IMR-90 (cell line): ENCODE results near the gene CUX1. TPM values are rescaled to one million over a fixed set of nuclear protein-coding genes. Genes with fewer than 3 reads are reported as not detected.

Source experiments
- ATAC-seq: fragments of 200-7000 bp; cut with Tn5 transposase; 2 replicates; pipeline ENCODE4 v1.9.1; 2020; ENCODE audit warnings: low read depth, mild to moderate bottlenecking, moderate library complexity
- BruUV-seq: library from RNA; stranded (reverse); fragments of 400-500 nt; replicated peaks from 2 replicates; lab custom pipeline; 2021; lab: Mats Ljungman, UMichigan
- CTCF ChIA-PET: fragments of 300-600 bp; formaldehyde crosslinking; extraction: SDS; loops from one replicate; lab custom pipeline; 2021; ENCODE audit warnings: antibody characterized with exemption; lab: Yijun Ruan, JAX
- POLR2A ChIA-PET: fragments of 300-600 bp; sonication (Branson Sonifier 250); formaldehyde crosslinking; loops from one replicate; lab custom pipeline; 2022; ENCODE audit warnings: antibody characterized with exemption; ENCODE audit not compliant: unreplicated experiment; lab: Charles Lee
- DNase-seq: peaks from one replicate; pipeline ENCODE4 v3.0.0; 2013
- H2AFZ ChIP-seq: replicated peaks from 2 replicates; pipeline ENCODE3; 2013; ENCODE audit warnings: low read length, mild to moderate bottlenecking; ENCODE audit not compliant: poor library complexity
- H2AK5ac ChIP-seq: 2 replicates; pipeline ENCODE4 v1.6.1; 2013; ENCODE audit warnings: low read depth, low read length, inconsistent platforms
- H2AK9ac ChIP-seq: replicated peaks from 2 replicates; pipeline ENCODE3; 2013; ENCODE audit warnings: mild to moderate bottlenecking, low read depth, low read length, moderate library complexity; ENCODE audit not compliant: poor library complexity
- H2BK120ac ChIP-seq: 2 replicates; pipeline ENCODE4 v1.6.1; 2013; ENCODE audit warnings: low read depth, low read length, inconsistent platforms
- H2BK15ac ChIP-seq: 3 replicates; pipeline ENCODE4 v1.6.1; 2013; ENCODE audit warnings: low read depth, low read length, inconsistent platforms
- H2BK20ac ChIP-seq: 2 replicates; pipeline ENCODE4 v1.6.1; 2013; ENCODE audit warnings: low read depth, mild to moderate bottlenecking, inconsistent platforms, low read length, moderate library complexity
- H2BK5ac ChIP-seq: 2 replicates; pipeline ENCODE4 v1.6.1; 2013; ENCODE audit warnings: mild to moderate bottlenecking, low read depth, low read length, inconsistent platforms; ENCODE audit not compliant: poor library complexity, severe bottlenecking
- H3K14ac ChIP-seq: replicated peaks from 2 replicates; pipeline ENCODE4 v1.6.1; 2013; ENCODE audit warnings: low read depth, low read length, inconsistent platforms
- H3K18ac ChIP-seq: 2 replicates; pipeline ENCODE4 v1.6.1; 2013; ENCODE audit warnings: low read depth, low read length, control low read depth
- H3K23ac ChIP-seq: 2 replicates; pipeline ENCODE4 v1.6.1; 2013; ENCODE audit warnings: low read depth, low read length, inconsistent platforms
- H3K27ac ChIP-seq: 2 replicates; pipeline ENCODE4 v1.5.1; 2013; ENCODE audit warnings: mild to moderate bottlenecking, control low read depth, low read length; ENCODE audit not compliant: insufficient read depth
- H3K27me3 ChIP-seq: 2 replicates; pipeline ENCODE4 v1.6.1; 2013; ENCODE audit warnings: low read length; ENCODE audit not compliant: control insufficient read depth, insufficient read depth
- H3K36me3 ChIP-seq: 2 replicates; pipeline ENCODE4 v1.6.1; 2013; ENCODE audit warnings: low read length, mixed read lengths; ENCODE audit not compliant: control insufficient read depth, insufficient read depth
- H3K4ac ChIP-seq: 2 replicates; pipeline ENCODE4 v1.6.1; 2013; ENCODE audit warnings: low read depth, low read length, inconsistent platforms
- H3K4me1 ChIP-seq: 2 replicates; pipeline ENCODE4 v1.6.1; 2013; ENCODE audit warnings: low read length, mixed read lengths; ENCODE audit not compliant: control insufficient read depth, insufficient read depth
- H3K4me2 ChIP-seq: 2 replicates; pipeline ENCODE4 v1.6.1; 2013; ENCODE audit warnings: low read depth, mild to moderate bottlenecking, control low read depth, low read length, moderate library complexity
- H3K4me3 ChIP-seq: 2 replicates; pipeline ENCODE4 v1.5.1; 2013; ENCODE audit warnings: low read depth, mild to moderate bottlenecking, control low read depth, low read length, moderate library complexity; ENCODE audit not compliant: insufficient read depth
- H3K56ac ChIP-seq: 2 replicates; pipeline ENCODE4 v1.6.1; 2013; ENCODE audit warnings: low read length, inconsistent platforms; ENCODE audit not compliant: insufficient read depth; ENCODE audit errors: extremely low read depth
- H3K79me1 ChIP-seq, 2 experiments: 2 replicates each; pipeline ENCODE4 v1.6.1; 2013; ENCODE audit warnings: low read length in 2 of 2, inconsistent platforms in 1 of 2, low read depth in 1 of 2
- H3K9ac ChIP-seq: 2 replicates; pipeline ENCODE4 v1.6.1; 2013; ENCODE audit warnings: low read depth, low read length, control low read depth
- H3K9me1 ChIP-seq: 2 replicates; pipeline ENCODE4 v1.6.1; 2013; ENCODE audit warnings: low read length, inconsistent platforms; ENCODE audit not compliant: insufficient read depth
- H3K9me3 ChIP-seq: 2 replicates; pipeline ENCODE4 v1.6.1; 2013; ENCODE audit warnings: low read length; ENCODE audit not compliant: control insufficient read depth, insufficient read depth
- H4K20me1 ChIP-seq: 2 replicates; pipeline ENCODE4 v1.6.1; 2013; ENCODE audit warnings: low read length, inconsistent platforms; ENCODE audit not compliant: insufficient read depth
- H4K5ac ChIP-seq: 2 replicates; pipeline ENCODE4 v1.6.1; 2013; ENCODE audit warnings: mild to moderate bottlenecking, low read depth, low read length, control low read depth
- H4K8ac ChIP-seq, 2 experiments: 2 replicates each; pipeline ENCODE4 v1.6.1; 2013; ENCODE audit warnings: low read depth in 2 of 2, low read length in 2 of 2, control low read depth in 1 of 2, inconsistent platforms in 1 of 2
- H4K91ac ChIP-seq: 2 replicates; pipeline ENCODE4 v1.6.1; 2013; ENCODE audit warnings: low read depth, low read length, inconsistent platforms; ENCODE audit not compliant: insufficient read depth
- MAFK ChIP-seq: IDR thresholded peaks from 2 replicates; pipeline ENCODE4 v1.6.1; 2012; ENCODE audit warnings: low read depth, low read length, improper control_type of control experiment
- MAZ ChIP-seq: IDR thresholded peaks from 2 replicates; pipeline ENCODE4 v1.6.1; 2012; ENCODE audit warnings: low read depth, mild to moderate bottlenecking, low read length, improper control_type of control experiment, moderate library complexity, borderline replicate concordance
- NFE2L2 ChIP-seq: fragments of 150-350 bp; IDR thresholded peaks from 2 replicates; pipeline ENCODE4 v1.6.1; 2016; ENCODE audit warnings: low read depth, mild to moderate bottlenecking, low read length
- RAD21 ChIP-seq: IDR thresholded peaks from 2 replicates; pipeline ENCODE4 v1.6.1; 2012; ENCODE audit warnings: low read length, improper control_type of control experiment
- WGBS, 2 experiments: methylation state at CpG; one replicate each; pipeline versions ENCODE4 v1.1.5 to v1.1.7; 2013; ENCODE audit warnings: missing lambda C conversion rate in 2 of 2; ENCODE audit not compliant: insufficient read length in 1 of 2; ENCODE audit errors: extremely low coverage in 2 of 2; 5-methylcytosine and 5-hydroxymethylcytosine counted together
- dilution Hi-C: fragments of 300-500 bp; cut with HindIII; formaldehyde crosslinking; loops from one replicate; pipeline ENCODE4 v1.14.3; 2018; ENCODE audit warnings: low sequenced_read_pairs; ENCODE audit not compliant: unreplicated experiment
- in situ Hi-C: fragments of 300-500 bp; cut with MboI; formaldehyde crosslinking; loops from 3 replicates; pipeline ENCODE4 v1.14.3; 2019; ENCODE audit warnings: low sequenced_read_pairs, inconsistent platforms, mixed read lengths
- intact Hi-C: fragments of 100-400 bp; cut with micrococcal nuclease; formaldehyde crosslinking; loops from 2 replicates; pipeline ENCODE4 v1.10.0; 2022
- polyA plus RNA-seq, 3 experiments: library from polyadenylated mRNA; depleted of rRNA; stranded (reverse); fragments of >200 nt; gene quantifications; 2 replicates each; pipeline ENCODE4 v1.2.3, GENCODE V29; 2012; ENCODE audit warnings: low replicate concordance in 1 of 3
- total RNA-seq: library from RNA; depleted of rRNA; stranded (reverse); fragments of >200 nt; gene quantifications from 2 replicates; pipeline ENCODE4 v1.2.3, GENCODE V29; 2012
- TF ChIP-seq, protein P1 (sequence below): fragments of 150-350 bp; IDR thresholded peaks from 2 replicates; pipeline ENCODE4 v1.6.1; 2016; ENCODE audit warnings: low read depth, mild to moderate bottlenecking, low read length, moderate library complexity, borderline replicate concordance

Gene CUX1
- total and polyA plus RNA-seq, 2 of the 4 experiments (the other 2 are of a cell fraction) = 19.7 to 46.4 TPM

DNA sequence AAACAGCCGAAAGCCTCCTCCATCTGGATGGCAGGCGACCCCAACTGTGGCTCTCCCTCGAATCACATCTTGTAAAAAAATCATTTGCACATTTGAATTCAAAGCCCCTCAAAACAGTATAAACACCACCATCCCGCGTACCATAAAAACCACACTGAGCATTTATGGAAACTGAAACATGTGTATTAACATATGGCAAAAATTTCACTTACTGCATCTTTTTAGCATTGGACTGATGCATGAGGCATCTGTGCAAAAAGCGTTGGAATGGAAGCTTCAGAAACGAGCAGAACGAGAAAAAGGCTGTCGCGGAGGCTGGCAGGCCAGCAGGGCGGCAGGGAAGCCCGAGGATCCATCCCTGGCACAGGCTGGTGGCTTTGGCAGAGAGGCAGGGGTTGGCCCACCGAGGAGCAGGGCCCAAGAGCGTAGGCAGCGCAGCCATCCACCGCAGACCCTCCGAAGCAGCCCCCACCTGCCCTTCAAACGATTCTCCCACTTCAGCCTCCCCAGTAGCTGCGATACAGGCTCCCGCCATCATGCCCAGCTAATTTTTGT is 39.3 kb upstream of the CUX1 start:
- CTCF ChIA-PET = no interaction called here
- Histone ChIP-seq H3K27ac (no peak overlapping the region), H3K56ac (no peak overlapping the region), H2AFZ (no peak overlapping the region), H3K4me1 (no peaks in the 10 kb centered on the region), H2BK20ac (no peak overlapping the region), H3K36me3 (no peaks in the 10 kb centered on the region), H3K14ac (no peak overlapping the region), H3K79me1 (no peaks in the 10 kb centered on the region), H2BK5ac (no peak overlapping the region), H4K91ac (no peak overlapping the region), H3K18ac (no peak overlapping the region), H4K5ac (no peak overlapping the region), H3K9me1 (0 out of 2 replicates have a peak, but pooled peaks cover 3% of the 10 kb centered on the region), H3K4ac (no peak overlapping the region), H2AK5ac (no peak overlapping the region), H2BK15ac (no peak overlapping the region), H3K27me3 (peaks cover 60% of the 10 kb centered on the region), H3K23ac (no peak overlapping the region), H3K9me3 (no peaks in the 10 kb centered on the region), H3K4me3 (no peak overlapping the region), H4K20me1 (no peaks in the 10 kb centered on the region; the same call in 1 of the 2 replicates), H2AK9ac (no peak overlapping the region), H2BK120ac (no peak overlapping the region), H3K9ac (no peak overlapping the region), H4K8ac (no peak overlapping the region), H3K4me2 (no peak overlapping the region)
- ATAC-seq = no peak
- BruUV-seq = no TSS peak
- TF ChIP-seq, protein P1, sequence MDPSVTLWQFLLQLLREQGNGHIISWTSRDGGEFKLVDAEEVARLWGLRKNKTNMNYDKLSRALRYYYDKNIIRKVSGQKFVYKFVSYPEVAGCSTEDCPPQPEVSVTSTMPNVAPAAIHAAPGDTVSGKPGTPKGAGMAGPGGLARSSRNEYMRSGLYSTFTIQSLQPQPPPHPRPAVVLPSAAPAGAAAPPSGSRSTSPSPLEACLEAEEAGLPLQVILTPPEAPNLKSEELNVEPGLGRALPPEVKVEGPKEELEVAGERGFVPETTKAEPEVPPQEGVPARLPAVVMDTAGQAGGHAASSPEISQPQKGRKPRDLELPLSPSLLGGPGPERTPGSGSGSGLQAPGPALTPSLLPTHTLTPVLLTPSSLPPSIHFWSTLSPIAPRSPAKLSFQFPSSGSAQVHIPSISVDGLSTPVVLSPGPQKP = no peak
- TF ChIP-seq RAD21 = no peak
- TF ChIP-seq MAZ = no peak
- TF ChIP-seq MAFK = no peak
- no peak for TF ChIP-seq NFE2L2
- intact Hi-C loops = no loop called here
- dilution Hi-C loops = no loop called here
- no CpG with 5 or more reads among the region's 20 CpGs for WGBS, 2 experiments
- DNase-seq = no peak
- in situ Hi-C loops = no loop called here
- POLR2A ChIA-PET = no interaction called here
